PFSK-1 (cell line): Measurements from ENCODE around the gene BAHD1.

Experiments used
- FOXP2 ChIP-seq: optimal IDR thresholded peaks from 2 replicates; pipeline ENCODE3; 2011; ENCODE audit warnings: borderline replicate concordance, control low read depth, inconsistent platforms; ENCODE audit not compliant: insufficient read depth; ENCODE audit errors: extremely low read length, extremely low read depth
- POLR2AphosphoS5 ChIP-seq: IDR thresholded peaks from 2 replicates; pipeline ENCODE4 v1.6.1; 2012; ENCODE audit warnings: low read depth, mild to moderate bottlenecking, control low read depth, low read length, moderate library complexity
- SIN3A ChIP-seq: IDR thresholded peaks from 2 replicates; pipeline ENCODE4 v1.6.1; 2012; ENCODE audit warnings: mild to moderate bottlenecking, low read length, moderate library complexity, borderline replicate concordance; ENCODE audit not compliant: insufficient read depth
- TAF1 ChIP-seq: IDR thresholded peaks from 2 replicates; pipeline ENCODE4 v1.6.1; 2012; ENCODE audit warnings: low read length, control low read depth, borderline replicate concordance; ENCODE audit not compliant: insufficient read depth
- TF ChIP-seq, protein P1 (sequence below), 2 experiments: IDR thresholded peaks; 2 replicates each; pipeline versions ENCODE4 v1.6.1 to v1.8.0; 2011 to 2012; ENCODE audit warnings: low read depth in 2 of 2, low read length in 2 of 2, control low read depth in 1 of 2, inconsistent platforms in 1 of 2, mild to moderate bottlenecking in 1 of 2, moderate library complexity in 1 of 2; ENCODE audit not compliant: insufficient read depth in 1 of 2

Gene BAHD1

DNA sequence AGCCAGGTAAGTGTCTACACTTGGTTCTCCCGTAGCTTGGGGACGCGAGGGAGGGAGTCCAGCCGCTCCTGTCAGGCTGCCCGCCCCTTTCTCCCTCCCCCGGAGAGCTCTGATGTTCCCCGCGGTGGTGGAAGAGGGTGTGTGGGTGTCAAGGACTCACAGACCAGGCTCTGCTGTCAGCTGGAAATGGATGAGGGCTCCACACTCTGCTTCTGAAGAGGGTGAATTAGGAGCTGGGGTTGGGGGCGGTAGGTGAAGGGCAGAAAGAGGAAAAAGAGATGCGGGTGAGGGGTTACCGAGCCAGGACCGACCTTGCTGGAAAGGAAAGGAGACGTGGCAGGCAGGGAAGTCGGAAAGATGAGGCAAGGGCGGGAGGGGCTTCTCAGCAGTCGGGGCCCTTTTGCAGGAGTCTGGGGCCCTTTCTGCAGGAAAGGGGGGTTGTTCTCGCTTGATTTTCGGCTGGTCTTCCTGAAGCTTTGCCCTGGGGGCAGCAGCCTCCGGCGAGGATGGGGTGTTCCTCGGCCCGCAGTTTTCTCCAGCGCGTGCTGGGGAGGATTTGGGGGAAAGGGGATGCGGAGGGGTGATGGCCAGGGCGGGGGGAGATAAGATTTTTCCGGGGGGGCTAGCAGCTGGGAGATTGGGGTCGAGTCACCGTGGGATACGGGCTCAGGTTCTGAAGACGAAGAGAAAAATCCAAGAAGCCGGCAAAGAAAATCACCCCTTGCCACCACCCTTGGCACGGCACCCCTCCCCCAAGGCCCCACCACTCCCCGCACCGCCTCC, 602 bp upstream of the BAHD1 start:
- TF ChIP-seq POLR2AphosphoS5 = 0 out of 2 replicates have a peak, but pooled peaks have one; percentile 4
- no peak for TF ChIP-seq FOXP2
- TF ChIP-seq TAF1 = no peak

DNA sequence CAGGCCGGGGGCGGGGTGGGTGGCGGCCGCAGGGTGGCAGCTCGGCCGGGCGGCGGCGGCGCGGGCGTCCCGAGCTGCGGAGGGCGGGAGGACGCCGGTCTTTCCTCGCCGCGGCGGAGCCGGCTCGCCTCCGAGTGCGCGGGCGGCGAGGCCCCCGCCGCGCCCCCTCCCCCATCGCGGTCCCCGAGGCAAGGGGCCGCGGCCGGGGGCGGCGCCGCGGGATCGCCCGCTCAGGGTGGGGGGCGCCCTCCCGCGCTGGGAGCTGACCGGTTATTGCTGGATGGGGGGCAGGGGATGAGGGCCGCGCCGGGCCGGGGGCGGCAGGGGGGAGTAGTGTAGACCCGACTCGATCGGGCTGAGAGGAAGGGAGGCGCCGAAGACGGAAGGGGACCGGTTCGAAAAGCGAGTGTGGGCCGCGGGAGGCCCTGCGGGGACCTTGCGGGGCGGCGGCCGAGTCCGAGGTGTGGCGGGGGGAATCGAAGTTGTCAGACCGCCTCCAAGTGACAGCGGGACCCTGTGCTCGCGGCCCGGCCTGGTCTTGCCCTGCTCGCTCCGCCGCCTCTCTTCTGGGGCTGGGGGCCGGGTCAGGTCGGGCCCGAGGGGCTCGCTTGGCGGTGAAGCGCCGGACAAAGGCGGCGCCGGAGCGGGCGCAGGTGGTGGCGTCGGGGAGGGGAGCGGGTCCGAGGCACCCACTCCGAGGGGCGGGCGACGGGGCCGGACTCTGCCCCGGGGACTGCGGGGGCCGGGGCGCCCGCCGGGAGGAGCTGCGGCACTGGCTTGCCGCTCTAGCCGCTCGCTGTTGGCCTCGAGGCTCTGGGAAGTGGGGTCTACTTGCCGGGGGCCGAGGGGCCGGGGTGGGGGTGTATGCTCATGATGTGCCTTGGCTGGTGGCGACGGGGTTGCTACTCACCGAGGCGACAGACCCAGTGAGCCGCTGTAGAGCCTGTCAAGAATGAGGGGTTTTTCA, 1.1 kb downstream of the BAHD1 start:
- TF ChIP-seq TAF1 (no peak), POLR2AphosphoS5 (no peak), FOXP2 (no peak), SIN3A (no peak; the same call in 1 of the 2 replicates)
- TF ChIP-seq, protein P1, sequence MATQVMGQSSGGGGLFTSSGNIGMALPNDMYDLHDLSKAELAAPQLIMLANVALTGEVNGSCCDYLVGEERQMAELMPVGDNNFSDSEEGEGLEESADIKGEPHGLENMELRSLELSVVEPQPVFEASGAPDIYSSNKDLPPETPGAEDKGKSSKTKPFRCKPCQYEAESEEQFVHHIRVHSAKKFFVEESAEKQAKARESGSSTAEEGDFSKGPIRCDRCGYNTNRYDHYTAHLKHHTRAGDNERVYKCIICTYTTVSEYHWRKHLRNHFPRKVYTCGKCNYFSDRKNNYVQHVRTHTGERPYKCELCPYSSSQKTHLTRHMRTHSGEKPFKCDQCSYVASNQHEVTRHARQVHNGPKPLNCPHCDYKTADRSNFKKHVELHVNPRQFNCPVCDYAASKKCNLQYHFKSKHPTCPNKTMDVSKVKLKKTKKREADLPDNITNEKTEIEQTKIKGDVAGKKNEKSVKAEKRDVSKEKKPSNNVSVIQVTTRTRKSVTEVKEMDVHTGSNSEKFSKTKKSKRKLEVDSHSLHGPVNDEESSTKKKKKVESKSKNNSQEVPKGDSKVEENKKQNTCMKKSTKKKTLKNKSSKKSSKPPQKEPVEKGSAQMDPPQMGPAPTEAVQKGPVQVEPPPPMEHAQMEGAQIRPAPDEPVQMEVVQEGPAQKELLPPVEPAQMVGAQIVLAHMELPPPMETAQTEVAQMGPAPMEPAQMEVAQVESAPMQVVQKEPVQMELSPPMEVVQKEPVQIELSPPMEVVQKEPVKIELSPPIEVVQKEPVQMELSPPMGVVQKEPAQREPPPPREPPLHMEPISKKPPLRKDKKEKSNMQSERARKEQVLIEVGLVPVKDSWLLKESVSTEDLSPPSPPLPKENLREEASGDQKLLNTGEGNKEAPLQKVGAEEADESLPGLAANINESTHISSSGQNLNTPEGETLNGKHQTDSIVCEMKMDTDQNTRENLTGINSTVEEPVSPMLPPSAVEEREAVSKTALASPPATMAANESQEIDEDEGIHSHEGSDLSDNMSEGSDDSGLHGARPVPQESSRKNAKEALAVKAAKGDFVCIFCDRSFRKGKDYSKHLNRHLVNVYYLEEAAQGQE (IDR thresholded peaks at IDR 0.05; ENCODE audit: insufficient read depth in 1 of 2, low read depth in 2 of 2, low read length in 2 of 2) = no peak

DNA sequence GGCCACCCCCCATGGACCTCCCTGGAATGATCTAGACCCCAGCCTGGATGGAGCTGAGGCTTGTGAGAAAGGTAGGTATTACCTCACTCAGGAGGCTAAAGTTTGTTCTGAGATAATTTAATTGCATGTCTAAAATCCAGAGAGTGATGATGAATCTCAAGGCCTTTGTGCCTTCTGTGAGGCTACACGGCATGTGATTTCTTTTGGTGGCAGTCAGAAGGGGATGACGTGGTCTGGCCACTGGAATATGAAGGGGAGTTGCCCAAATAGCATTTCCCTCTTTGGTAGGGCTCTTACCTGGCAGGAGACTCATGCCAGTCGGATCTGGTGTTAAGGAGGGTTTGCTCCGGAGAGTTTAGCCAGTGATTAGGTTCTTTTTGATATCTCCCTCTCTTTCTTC, 2.5 kb downstream of the BAHD1 start:
- TF ChIP-seq SIN3A = no peak
- TF ChIP-seq, protein P1 (IDR thresholded peaks at IDR 0.05; ENCODE audit: insufficient read depth in 1 of 2, low read depth in 2 of 2, low read length in 2 of 2) = no peak

DNA sequence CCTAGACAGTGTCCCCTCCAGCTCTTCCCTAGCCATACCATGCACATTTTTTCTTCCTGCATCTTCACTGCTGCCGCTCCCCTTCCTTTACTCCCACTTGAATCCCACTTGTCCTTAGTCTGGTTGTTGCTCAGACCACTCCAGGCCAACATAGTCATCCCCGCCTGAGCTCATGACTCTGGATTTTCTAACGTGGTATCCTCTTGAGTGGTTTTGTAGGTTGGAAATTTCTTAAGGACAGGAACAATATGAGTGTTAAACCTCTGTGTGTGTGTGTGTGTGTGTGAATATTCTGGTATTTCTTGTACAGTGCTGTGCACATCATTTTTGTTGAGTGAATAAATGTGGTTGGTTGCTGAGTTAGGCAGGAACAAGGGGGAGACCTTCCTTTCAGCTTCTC, 3.1 kb downstream of the BAHD1 start:
- TF ChIP-seq SIN3A (no peak), POLR2AphosphoS5 (no peak), TAF1 (no peak), FOXP2 (no peak)
- TF ChIP-seq, protein P1 (IDR thresholded peaks at IDR 0.05; ENCODE audit: insufficient read depth in 1 of 2, low read depth in 2 of 2, low read length in 2 of 2) = no peak

DNA sequence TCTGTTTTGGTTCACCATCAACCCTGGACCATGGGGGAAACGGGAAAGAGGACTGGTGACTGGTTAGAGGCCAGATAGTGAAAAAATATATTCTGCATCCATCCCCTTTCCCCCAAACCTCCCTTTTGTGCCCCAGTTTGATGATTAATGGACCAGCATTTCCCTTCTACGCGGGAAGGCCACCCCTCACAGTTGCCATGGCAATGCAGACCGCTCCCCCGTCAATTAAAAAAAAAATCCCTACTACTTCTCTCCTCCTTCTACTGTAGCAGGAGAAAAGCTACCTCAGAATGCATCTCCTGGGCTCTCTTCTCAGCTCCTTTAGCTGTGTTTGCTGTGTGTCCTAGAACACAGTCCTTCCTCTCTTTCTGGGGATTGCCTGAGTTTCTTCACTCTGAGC, 4.0 kb downstream of the BAHD1 start:
- TF ChIP-seq SIN3A (no peak), TAF1 (no peak), FOXP2 (no peak), POLR2AphosphoS5 (no peak)
- TF ChIP-seq, protein P1 (IDR thresholded peaks at IDR 0.05; ENCODE audit: insufficient read depth in 1 of 2, low read depth in 2 of 2, low read length in 2 of 2) = no peak
